GM18519 (cell line): ENCODE measurements around the gene OAT.
"Not testable (repeated sequence)": the region's sequence is repeated elsewhere in the genome, so short reads cannot be mapped to it uniquely, and the experiment has no call there.

Experiments
- ATAC-seq: cut with Tn5 transposase; IDR thresholded peaks from one replicate; pipeline ENCODE4 v1.9.1; 2021; ENCODE audit warnings: mild to moderate bottlenecking, moderate library complexity; ENCODE audit not compliant: unreplicated experiment, low FRiP score

OAT gene

GRCh38 chr10:124380256-124380995, 38.3 kb downstream of the OAT start:
- ATAC-seq = no peak

DNA sequence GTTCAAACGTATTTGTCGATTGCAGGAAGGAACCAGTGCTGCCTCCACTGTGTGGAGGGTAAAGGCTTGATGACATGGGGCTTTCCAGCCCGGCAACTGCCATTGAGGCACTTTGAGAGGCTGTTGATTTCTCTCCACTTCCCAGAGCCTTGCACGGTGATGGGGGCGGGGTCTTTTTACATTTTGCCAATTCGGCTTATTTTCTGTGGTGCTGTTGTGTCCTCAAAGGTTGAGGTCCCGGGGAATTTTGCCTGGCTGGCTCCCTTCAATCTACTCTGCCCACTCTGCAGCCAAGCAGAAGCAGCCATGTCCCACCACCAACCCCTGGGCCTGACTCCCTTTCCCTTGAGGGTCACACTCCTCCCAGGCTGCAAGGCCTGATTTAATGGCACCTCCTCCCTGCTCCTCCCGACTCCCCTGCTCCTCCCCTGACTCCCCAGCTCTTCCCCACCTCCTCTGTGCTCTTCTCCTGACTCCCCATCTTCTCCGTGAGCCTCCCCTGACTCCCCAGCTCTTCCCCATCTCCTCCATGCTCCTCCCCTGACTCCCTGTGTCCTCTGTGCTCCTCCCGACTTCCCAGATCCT, 39.0 kb downstream of the OAT start:
- no peak for ATAC-seq

DNA sequence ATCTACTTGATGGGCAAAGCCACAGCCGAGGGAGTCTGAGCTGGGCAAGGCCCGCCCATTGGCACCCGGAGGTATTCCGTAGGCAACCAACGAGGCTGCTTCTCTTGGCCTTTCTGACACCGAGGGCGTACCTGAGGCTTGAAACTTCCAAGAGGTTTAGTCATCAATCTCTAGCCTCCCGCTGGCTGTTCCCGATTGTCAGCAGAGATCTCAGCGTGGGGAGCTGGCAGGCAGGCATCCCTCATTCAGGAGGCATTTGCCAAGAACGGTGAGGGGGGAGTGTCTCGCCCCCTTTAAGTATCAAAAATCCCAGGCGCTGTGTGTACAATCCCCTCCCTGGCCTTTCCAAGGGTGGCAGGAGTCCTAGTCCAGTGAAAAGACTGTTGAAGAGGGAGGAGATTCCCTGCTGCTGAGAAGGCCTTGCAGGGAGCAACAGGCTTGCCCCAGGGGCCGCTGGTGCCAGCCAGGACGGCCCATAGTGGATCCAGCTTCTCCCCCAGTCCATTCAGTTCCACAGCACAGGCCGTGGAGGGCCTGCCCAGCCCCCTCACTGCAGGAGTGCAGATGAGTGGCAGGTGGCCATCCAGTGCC, 39.7 kb downstream of the OAT start:
- no peak for ATAC-seq

DNA sequence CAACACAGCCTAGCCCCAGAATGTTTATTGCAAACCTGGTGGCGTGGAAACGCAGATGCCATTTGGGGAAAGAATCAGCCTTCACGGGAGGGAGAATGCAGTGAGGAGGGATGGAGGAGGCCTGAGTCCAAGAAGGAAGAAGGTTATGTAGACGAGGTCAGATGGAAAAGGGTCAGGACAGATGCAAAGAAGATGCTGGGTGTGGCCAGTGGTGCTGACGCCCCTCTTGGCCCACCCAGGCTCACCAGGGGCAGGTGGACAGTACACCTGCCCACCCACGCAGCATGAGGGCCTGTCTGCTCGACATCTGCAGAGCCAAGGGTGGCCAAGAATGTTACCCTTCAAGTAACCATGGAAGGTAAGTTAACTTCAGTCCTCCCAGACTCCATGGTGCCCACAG, 40.5 kb downstream of the OAT start:
- ATAC-seq = no peak

GRCh38 chr10:124377101-124377500, 41.6 kb downstream of the OAT start:
- no peak for ATAC-seq

DNA sequence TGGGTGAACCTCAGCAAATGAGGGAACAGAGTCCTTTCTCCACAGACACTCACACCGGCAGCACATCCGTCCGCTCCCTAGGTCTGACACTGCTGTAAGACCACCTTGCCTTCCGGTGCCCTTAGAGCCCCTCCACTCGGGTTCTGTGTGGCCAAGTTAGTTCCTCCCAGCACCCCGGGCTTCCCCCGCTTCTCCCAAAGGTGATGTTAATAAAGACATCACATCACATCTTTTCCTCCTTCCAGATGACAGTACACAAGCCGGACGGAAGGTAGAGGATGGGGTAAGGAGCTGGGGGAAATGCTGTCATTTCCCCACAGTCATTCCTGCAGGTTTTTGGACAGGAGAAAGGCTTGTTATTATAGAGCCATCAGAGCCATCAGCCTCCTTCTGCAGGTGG, 42.3 kb downstream of the OAT start:
- ATAC-seq = no peak

- ATAC-seq = no peak
Observed at GRCh38 chr10:124375691-124376090, 43.0 kb downstream of the OAT start.

- no peak for ATAC-seq
Observed at GRCh38 chr10:124375353-124375614, 43.4 kb downstream of the OAT start.

- no peak for ATAC-seq
Observed at GRCh38 chr10:124374535-124375352, 44.0 kb downstream of the OAT start.

DNA sequence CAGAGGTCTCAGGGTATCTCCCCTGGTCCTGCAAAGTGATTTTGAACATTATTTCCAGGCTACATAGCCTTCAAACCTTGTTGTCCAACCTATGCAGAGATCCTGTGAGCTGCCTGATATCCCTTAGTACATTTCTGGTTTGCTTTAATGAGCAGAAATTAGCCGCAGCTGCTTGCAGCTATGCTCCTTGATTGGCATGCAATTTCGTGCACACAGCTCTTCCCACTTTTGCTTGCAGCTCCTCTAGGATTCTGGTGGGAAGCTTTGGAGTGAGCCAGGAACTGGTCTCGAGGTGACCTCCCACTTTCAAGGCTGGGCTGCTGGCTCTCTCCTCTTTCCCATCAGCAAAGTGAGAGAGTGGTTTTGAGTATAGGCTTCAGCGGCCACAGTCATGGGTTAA, 45.8 kb downstream of the OAT start:
- ATAC-seq = no peak

DNA sequence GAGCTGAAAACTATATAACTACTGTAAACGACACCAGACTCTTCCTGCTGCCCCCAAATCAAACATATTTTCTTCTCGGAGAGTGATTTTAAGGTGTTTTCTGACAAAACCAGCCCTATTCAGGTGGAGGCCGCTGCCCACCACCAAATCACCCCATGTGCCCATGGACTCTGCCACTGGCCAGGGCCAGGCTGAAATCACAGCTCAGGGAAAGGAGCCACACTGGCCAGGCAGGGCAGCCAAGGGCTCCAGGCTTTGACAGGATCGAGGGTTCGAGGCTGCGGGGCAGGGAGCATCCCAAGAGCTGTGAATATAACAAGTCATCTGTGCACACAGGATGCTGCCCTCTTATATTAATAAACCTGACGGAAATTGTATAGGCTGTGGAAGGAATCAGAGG, 48.3 kb downstream of the OAT start:
- ATAC-seq = no peak

- no peak for ATAC-seq
Observed at GRCh38 chr10:124369986-124370385, 48.7 kb downstream of the OAT start.

DNA sequence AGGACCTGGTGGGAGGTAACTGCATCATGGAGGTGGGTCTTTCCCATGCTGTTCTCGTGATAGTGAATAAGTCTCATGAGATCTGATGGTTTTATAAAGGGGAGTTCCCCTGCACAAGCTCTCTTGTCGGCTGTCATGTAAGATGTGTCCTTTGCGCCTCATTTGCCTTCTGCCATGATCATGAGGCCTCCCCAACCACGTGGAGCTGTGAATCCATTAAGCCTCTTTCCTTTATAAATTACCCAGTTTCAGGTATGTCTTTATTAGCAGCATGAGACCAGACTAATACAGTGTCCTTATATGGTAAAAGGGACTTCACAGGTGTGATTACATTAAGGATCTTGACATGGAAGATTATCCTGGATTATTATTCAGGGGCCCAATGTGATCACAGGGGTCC, 49.2 kb downstream of the OAT start:
- ATAC-seq = not testable (repeated sequence)

- no peak for ATAC-seq
Observed at GRCh38 chr10:124369066-124369465, 49.7 kb downstream of the OAT start.

- no peak for ATAC-seq
Observed at GRCh38 chr10:124367936-124368335, 50.8 kb downstream of the OAT start.

DNA sequence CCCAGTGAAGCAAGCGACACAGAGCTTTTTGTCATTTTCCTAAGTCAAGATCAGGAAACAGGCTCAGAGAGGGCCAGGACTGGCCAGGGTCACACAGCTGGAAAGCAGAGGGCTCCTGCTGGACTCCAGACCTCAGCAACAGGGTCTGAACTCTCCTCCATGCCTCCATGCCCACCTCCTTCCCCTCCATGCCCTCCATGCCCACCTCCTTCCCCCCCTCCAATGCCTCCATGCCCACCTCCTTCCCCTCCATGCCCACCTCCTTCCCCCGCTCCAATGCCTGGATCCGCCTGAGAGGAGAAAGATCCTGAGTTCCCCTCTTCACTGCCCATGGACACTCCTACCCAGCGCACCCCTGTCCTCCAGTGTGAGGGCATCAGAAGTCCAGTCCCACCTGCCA, 51.3 kb downstream of the OAT start:
- ATAC-seq = no peak

- no peak for ATAC-seq
Observed at GRCh38 chr10:124366825-124367224, 51.9 kb downstream of the OAT start.

- ATAC-seq = no peak
Observed at GRCh38 chr10:124366343-124366742, 52.4 kb downstream of the OAT start.

DNA sequence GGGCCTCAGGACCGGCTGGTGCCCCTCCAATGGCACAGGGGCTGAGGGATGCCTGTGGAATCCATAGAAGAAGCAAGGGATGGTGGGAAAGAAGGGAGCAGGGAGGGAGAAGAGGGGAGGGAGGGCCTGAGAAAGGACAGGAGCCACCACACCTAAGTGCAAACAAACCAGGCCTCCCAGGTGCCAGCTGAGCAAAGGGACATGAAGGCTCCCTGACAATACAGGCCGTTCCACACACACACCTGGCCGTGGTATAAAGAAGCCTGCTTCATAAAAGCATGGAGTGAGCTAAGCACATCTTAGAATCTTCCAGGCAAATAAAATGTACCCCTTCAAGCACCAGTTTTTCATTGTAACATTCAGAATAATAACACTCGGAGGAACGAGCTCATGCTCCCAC, 54.0 kb downstream of the OAT start:
- no peak for ATAC-seq

DNA sequence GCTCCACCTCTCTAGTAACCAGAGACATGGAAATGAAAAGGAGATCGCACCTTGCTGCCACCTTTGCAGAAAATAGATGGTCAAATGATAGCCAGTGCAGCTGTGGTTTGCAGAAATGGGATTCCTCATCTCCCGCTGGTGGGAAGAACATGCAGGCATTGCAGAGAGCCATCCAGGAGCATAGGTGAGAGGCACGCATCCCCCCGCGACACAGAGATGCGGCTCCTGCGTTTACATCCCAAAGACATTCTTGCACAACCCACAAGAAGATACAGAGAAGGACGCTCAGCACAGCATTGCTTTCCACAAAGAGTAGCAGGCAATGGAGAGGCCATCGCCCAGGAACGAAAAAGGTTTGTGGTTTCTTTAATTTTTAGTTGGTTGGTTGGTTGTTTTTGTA, 56.2 kb downstream of the OAT start:
- ATAC-seq = no peak

GRCh38 chr10:124359336-124359832, 59.3 kb downstream of the OAT start:
- no peak for ATAC-seq

DNA sequence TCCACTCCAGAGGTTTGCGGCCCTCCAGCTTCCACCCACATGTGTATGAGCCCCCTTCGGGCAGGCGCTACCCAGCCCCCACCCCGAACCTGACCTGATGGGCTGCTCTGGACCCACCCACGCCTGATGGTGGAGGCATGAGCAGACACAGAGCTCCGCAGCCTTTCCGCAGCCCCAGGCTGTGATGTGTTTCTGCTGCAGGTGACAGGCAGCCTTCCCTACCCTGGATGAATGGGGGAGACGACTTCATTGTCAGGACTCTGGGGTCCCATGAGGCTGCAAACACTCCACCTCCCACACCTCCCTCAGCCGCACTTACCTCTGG, 61.2 kb downstream of the OAT start:
- ATAC-seq = no peak
